Neutrophil (primary cell): Measurements from ENCODE around the gene CHRND.

ENCODE experiments used
- H3K27ac ChIP-seq: fragments of 200-600 bp; sonication (generic); 2 replicates; pipeline ENCODE4 v1.5.1; 2016; ENCODE audit warnings: mild to moderate bottlenecking, moderate library complexity
- H3K27me3 ChIP-seq: fragments of 200-600 bp; sonication (generic); 2 replicates; pipeline ENCODE4 v1.6.0; 2016; ENCODE audit warnings: mild to moderate bottlenecking
- H3K36me3 ChIP-seq: fragments of 200-600 bp; sonication (generic); 2 replicates; pipeline ENCODE4 v1.5.1; 2017
- H3K4me1 ChIP-seq, 2 experiments: fragments of 200-600 bp in 1 of 2; sonication (generic) in 1 of 2; 1 replicate in 1 of 2; 2 replicates in 1 of 2; pipeline versions ENCODE4 v1.5.1 to v1.6.1; 2013 to 2016; ENCODE audit warnings: low read depth in 1 of 2, low read length in 1 of 2, mild to moderate bottlenecking in 1 of 2, moderate library complexity in 1 of 2; ENCODE audit not compliant: control insufficient read depth in 1 of 2, insufficient read depth in 1 of 2
- H3K4me3 ChIP-seq, 2 experiments: fragments of 200-600 bp in 1 of 2; sonication (generic) in 1 of 2; 1 replicate in 1 of 2; 2 replicates in 1 of 2; pipeline ENCODE4 v1.5.1; 2013 to 2016; ENCODE audit warnings: low read depth in 1 of 2, low read length in 1 of 2, mild to moderate bottlenecking in 1 of 2, moderate library complexity in 1 of 2
- H3K9me3 ChIP-seq: fragments of 200-600 bp; sonication (generic); 2 replicates; pipeline ENCODE4 v1.5.1; 2016
- CTCF ChIP-seq: fragments of 200-600 bp; sonication (generic); IDR thresholded peaks from 2 replicates; pipeline ENCODE4 v1.5.1; 2016; ENCODE audit warnings: antibody characterized with exemption

The CHRND gene

GRCh38 chr2:232539298-232540231 is 13.6 kb downstream of the CHRND start, which contains the start of gene CHRNG:
CHRNG (plus strand) TSS chr2:232539692; CDS start chr2:232539748, 56 bp downstream.
- Histone ChIP-seq H3K36me3 (no peaks in the 10 kb centered on the region), H3K4me3 (no peak within 1 kb of the TSS), H3K27me3 (peaks cover 22% of the 10 kb centered on the region), H3K9me3 (no peaks in the 10 kb centered on the region), H3K27ac (peak within 1 kb of the TSS; percentile 25), H3K4me1 (peaks cover 3 to 6% of the 10 kb centered on the region in 2 experiments)
- no peak for TF ChIP-seq CTCF

GRCh38 chr2:232540441-232541041 is 14.6 kb downstream of the CHRND start:
- Histone ChIP-seq H3K4me3 (no peak overlapping the region), H3K9me3 (no peaks in the 10 kb centered on the region), H3K36me3 (no peaks in the 10 kb centered on the region), H3K27me3 (peaks cover 22% of the 10 kb centered on the region), H3K4me1 (peaks cover 3 to 6% of the 10 kb centered on the region in 2 experiments), H3K27ac (no peak overlapping the region)
- TF ChIP-seq CTCF: no peak

- no peaks in the 10 kb centered on the region for H3K9me3 ChIP-seq
- H3K36me3 ChIP-seq: no peaks in the 10 kb centered on the region
- H3K27ac ChIP-seq: no peak overlapping the region
- H3K4me3 ChIP-seq: no peak overlapping the region
- no peak for TF ChIP-seq CTCF
- peaks cover 22% of the 10 kb centered on the region for H3K27me3 ChIP-seq
- H3K4me1 ChIP-seq: peaks cover 3 to 6% of the 10 kb centered on the region in 2 experiments
These were observed 15.4 kb downstream of the CHRND start for GRCh38 chr2:232541195-232541960.

- H3K4me3 ChIP-seq: no peak overlapping the region
- no peak for TF ChIP-seq CTCF
- no peaks in the 10 kb centered on the region for H3K36me3 ChIP-seq
- H3K4me1 ChIP-seq: peaks cover 3 to 6% of the 10 kb centered on the region in 2 experiments
- no peak overlapping the region for H3K27ac ChIP-seq
- peaks cover 22% of the 10 kb centered on the region for H3K27me3 ChIP-seq
- H3K9me3 ChIP-seq: no peaks in the 10 kb centered on the region
These were observed 16.2 kb downstream of the CHRND start for GRCh38 chr2:232541961-232542714.
